Measurements from ENCODE around the gene CAV1.

DNA sequence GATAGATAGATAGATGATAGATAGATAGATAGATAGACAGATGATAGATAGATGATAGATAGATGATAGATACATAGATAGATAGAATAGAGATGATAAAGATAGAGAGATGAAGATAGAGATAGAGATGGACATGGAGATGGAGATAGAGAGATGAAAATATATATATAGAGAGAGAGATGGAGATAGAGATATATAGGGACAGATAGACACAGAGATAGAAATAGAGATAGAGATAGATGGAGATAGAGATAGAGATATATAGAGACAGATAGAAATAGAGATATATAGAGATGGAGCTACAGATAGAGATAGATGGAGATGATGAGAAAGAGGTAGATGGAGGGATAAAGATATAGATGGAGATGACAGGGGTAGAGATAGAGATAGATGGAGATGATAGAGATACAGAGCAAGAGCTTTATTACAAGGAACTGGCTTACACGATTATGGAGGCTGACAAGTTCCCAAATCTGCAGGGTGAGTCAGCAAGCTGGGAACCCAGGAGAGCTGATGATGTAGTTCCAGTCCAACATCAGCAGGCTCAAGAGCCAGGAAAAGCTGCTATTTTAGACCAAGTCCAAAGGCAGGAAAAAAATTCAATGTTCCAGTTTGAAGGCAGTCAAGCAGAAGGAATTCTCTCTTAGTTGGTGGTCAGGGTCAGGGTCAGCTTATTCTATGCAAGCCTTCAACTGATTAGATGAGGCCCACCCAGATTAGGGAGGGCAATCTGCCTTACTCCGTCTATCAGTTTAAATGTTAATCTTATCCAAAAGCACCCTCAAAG, 37.1 kb downstream of the CAV1 start:
- TF ChIP-seq, protein P1, sequence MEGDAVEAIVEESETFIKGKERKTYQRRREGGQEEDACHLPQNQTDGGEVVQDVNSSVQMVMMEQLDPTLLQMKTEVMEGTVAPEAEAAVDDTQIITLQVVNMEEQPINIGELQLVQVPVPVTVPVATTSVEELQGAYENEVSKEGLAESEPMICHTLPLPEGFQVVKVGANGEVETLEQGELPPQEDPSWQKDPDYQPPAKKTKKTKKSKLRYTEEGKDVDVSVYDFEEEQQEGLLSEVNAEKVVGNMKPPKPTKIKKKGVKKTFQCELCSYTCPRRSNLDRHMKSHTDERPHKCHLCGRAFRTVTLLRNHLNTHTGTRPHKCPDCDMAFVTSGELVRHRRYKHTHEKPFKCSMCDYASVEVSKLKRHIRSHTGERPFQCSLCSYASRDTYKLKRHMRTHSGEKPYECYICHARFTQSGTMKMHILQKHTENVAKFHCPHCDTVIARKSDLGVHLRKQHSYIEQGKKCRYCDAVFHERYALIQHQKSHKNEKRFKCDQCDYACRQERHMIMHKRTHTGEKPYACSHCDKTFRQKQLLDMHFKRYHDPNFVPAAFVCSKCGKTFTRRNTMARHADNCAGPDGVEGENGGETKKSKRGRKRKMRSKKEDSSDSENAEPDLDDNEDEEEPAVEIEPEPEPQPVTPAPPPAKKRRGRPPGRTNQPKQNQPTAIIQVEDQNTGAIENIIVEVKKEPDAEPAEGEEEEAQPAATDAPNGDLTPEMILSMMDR (IDR thresholded peaks at IDR 0.05) = no peak
- no peak for TF ChIP-seq POLR2A (IDR thresholded peaks at IDR 0.05)

Data from testis (tissue), 2 donors.